H1 (cell line): ENCODE measurements around the gene SLC2A14. TPM values are rescaled to one million over a fixed set of nuclear protein-coding genes. Genes with fewer than 3 reads are reported as not detected.

Source experiments
- BRCA1 ChIP-seq: IDR thresholded peaks from 2 replicates; pipeline ENCODE4 v1.6.1; 2012; ENCODE audit warnings: low read depth, low read length, improper control_type of control experiment
- CHD1 ChIP-seq: IDR thresholded peaks from 2 replicates; pipeline ENCODE4 v1.6.1; 2012; ENCODE audit warnings: low read depth, low read length, improper control_type of control experiment
- KDM5A ChIP-seq: fragments of 200-600 bp; IDR thresholded peaks from 2 replicates; pipeline ENCODE4 v1.7.1; 2012; ENCODE audit warnings: mild to moderate bottlenecking, low read length, inconsistent platforms, mixed read lengths
- NRF1 ChIP-seq: IDR thresholded peaks from 2 replicates; pipeline ENCODE4 v1.6.1; 2011; ENCODE audit warnings: mild to moderate bottlenecking, low read depth, low read length, improper control_type of control experiment
- polyA plus RNA-seq, 7 experiments: library from polyadenylated mRNA; depleted of rRNA in 3 of 7; stranded (reverse) in 5 of 7; unstranded in 2 of 7; fragments of >200 nt in 5 of 7; fragments of 200-250 nt in 2 of 7; gene quantifications; 1 replicate in 5 of 7; 2 replicates in 1 of 7; 4 replicates in 1 of 7; pipeline versions ENCODE4 v1.2.1 to v1.2.3, GENCODE V29; 2011 to 2013; ENCODE audit warnings: missing spikeins in 2 of 7, mixed read lengths in 2 of 7
- total RNA-seq: library from RNA; stranded (reverse); fragmentation: NEBNext Ultra II Directional; extraction: Animal tissue kit (Norgen Biotek cat#: 25700); gene quantifications from 2 replicates; pipeline ENCODE4 v1.2.1, GENCODE V29; 2021
- TF ChIP-seq, protein P1 (sequence below): fragments of 300-600 bp; sonication (generic); IDR thresholded peaks from 2 replicates; pipeline ENCODE4 v1.7.1; 2012; ENCODE audit warnings: low read length, moderate library complexity, mild to moderate bottlenecking, inconsistent platforms; ENCODE audit not compliant: insufficient replicate concordance

The SLC2A14 gene
- total and polyA plus RNA-seq, 2 of the 8 experiments (the other 6 are each of a cell fraction or from before 2014, with no cell fraction given), result 11.1 to 19.3 TPM

DNA sequence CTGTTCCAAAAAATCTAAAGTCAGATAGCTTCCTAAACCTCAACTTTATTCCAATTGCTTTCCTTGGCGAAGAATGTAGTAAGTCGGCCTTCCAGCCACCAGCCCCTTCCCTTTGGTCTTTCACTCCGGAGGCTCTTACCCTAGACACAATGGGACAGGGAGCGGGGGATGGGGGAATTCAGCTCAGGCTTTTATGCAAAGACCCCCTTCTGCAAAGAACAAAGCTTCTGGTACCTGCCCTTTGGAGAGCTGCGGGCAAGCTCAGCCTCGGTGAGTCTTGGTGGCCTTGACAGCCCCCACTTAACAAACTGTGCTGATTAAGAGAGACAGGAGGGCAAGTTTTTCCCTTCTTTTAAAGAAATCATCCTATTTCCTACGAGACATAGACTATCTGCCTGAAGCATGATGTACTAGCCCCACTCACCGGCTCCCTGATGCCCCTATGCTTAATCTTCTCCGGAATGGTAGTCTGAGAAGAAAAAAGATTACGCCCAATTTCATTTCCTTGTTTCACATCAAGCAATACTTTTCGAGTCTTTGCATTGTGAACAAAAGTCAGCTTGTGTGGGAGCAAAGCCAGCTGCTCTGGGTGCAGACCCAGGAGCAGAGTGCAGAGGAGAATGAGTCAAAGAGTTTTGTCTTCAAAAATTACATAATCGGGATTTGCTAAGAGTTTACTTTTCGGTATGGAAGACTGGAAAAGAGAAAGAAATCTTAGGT, 85.0 kb downstream of the SLC2A14 start (continued):
- TF ChIP-seq, protein P1, sequence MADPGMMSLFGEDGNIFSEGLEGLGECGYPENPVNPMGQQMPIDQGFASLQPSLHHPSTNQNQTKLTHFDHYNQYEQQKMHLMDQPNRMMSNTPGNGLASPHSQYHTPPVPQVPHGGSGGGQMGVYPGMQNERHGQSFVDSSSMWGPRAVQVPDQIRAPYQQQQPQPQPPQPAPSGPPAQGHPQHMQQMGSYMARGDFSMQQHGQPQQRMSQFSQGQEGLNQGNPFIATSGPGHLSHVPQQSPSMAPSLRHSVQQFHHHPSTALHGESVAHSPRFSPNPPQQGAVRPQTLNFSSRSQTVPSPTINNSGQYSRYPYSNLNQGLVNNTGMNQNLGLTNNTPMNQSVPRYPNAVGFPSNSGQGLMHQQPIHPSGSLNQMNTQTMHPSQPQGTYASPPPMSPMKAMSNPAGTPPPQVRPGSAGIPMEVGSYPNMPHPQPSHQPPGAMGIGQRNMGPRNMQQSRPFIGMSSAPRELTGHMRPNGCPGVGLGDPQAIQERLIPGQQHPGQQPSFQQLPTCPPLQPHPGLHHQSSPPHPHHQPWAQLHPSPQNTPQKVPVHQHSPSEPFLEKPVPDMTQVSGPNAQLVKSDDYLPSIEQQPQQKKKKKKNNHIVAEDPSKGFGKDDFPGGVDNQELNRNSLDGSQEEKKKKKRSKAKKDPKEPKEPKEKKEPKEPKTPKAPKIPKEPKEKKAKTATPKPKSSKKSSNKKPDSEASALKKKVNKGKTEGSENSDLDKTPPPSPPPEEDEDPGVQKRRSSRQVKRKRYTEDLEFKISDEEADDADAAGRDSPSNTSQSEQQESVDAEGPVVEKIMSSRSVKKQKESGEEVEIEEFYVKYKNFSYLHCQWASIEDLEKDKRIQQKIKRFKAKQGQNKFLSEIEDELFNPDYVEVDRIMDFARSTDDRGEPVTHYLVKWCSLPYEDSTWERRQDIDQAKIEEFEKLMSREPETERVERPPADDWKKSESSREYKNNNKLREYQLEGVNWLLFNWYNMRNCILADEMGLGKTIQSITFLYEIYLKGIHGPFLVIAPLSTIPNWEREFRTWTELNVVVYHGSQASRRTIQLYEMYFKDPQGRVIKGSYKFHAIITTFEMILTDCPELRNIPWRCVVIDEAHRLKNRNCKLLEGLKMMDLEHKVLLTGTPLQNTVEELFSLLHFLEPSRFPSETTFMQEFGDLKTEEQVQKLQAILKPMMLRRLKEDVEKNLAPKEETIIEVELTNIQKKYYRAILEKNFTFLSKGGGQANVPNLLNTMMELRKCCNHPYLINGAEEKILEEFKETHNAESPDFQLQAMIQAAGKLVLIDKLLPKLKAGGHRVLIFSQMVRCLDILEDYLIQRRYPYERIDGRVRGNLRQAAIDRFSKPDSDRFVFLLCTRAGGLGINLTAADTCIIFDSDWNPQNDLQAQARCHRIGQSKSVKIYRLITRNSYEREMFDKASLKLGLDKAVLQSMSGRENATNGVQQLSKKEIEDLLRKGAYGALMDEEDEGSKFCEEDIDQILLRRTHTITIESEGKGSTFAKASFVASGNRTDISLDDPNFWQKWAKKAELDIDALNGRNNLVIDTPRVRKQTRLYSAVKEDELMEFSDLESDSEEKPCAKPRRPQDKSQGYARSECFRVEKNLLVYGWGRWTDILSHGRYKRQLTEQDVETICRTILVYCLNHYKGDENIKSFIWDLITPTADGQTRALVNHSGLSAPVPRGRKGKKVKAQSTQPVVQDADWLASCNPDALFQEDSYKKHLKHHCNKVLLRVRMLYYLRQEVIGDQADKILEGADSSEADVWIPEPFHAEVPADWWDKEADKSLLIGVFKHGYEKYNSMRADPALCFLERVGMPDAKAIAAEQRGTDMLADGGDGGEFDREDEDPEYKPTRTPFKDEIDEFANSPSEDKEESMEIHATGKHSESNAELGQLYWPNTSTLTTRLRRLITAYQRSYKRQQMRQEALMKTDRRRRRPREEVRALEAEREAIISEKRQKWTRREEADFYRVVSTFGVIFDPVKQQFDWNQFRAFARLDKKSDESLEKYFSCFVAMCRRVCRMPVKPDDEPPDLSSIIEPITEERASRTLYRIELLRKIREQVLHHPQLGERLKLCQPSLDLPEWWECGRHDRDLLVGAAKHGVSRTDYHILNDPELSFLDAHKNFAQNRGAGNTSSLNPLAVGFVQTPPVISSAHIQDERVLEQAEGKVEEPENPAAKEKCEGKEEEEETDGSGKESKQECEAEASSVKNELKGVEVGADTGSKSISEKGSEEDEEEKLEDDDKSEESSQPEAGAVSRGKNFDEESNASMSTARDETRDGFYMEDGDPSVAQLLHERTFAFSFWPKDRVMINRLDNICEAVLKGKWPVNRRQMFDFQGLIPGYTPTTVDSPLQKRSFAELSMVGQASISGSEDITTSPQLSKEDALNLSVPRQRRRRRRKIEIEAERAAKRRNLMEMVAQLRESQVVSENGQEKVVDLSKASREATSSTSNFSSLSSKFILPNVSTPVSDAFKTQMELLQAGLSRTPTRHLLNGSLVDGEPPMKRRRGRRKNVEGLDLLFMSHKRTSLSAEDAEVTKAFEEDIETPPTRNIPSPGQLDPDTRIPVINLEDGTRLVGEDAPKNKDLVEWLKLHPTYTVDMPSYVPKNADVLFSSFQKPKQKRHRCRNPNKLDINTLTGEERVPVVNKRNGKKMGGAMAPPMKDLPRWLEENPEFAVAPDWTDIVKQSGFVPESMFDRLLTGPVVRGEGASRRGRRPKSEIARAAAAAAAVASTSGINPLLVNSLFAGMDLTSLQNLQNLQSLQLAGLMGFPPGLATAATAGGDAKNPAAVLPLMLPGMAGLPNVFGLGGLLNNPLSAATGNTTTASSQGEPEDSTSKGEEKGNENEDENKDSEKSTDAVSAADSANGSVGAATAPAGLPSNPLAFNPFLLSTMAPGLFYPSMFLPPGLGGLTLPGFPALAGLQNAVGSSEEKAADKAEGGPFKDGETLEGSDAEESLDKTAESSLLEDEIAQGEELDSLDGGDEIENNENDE, result no peak
- no peak for TF ChIP-seq NRF1
- TF ChIP-seq KDM5A, result no peak
- no peak for TF ChIP-seq BRCA1
- TF ChIP-seq CHD1, result no peak
